Endodermal cell (in vitro differentiated cells): Measurements from ENCODE around the gene TDRD7. TPM values are rescaled to one million over a fixed set of nuclear protein-coding genes. Genes with fewer than 3 reads are reported as not detected.

Source experiments
- DNase-seq: peaks from one replicate; pipeline ENCODE4 v3.0.0-alpha.2; 2017
- H3K27ac ChIP-seq: 2 replicates; pipeline ENCODE4 v1.5.1; 2013; ENCODE audit warnings: mild to moderate bottlenecking, low read depth, low read length, moderate library complexity
- H3K27me3 ChIP-seq: 2 replicates; pipeline ENCODE4 v1.6.1; 2013; ENCODE audit warnings: mild to moderate bottlenecking, low read length, moderate library complexity; ENCODE audit not compliant: insufficient read depth, control insufficient read depth, poor library complexity, severe bottlenecking
- H3K36me3 ChIP-seq: 2 replicates; pipeline ENCODE4 v1.7.0; 2013; ENCODE audit warnings: mild to moderate bottlenecking, low read length, moderate library complexity; ENCODE audit not compliant: control insufficient read depth, insufficient read depth
- H3K4me1 ChIP-seq: one replicate; pipeline ENCODE4 v1.7.0; 2013; ENCODE audit warnings: low read length; ENCODE audit not compliant: control insufficient read depth, insufficient read depth
- H3K4me3 ChIP-seq: 2 replicates; pipeline ENCODE4 v1.5.1; 2013; ENCODE audit warnings: mild to moderate bottlenecking, low read length, moderate library complexity
- H3K9ac ChIP-seq: 2 replicates; pipeline ENCODE4 v1.6.1; 2013; ENCODE audit warnings: mild to moderate bottlenecking, low read length, moderate library complexity; ENCODE audit not compliant: poor library complexity, severe bottlenecking; ENCODE audit errors: extremely low read depth
- H3K9me3 ChIP-seq: 2 replicates; pipeline ENCODE4 v1.6.1; 2013; ENCODE audit warnings: mild to moderate bottlenecking, low read length, moderate library complexity; ENCODE audit not compliant: control insufficient read depth
- H3K27ac Mint-ChIP-seq: 2 replicates; pipeline ENCODE4 v1.8.0; 2020; ENCODE audit warnings: mixed read lengths
- H3K27me3 Mint-ChIP-seq: 2 replicates; pipeline ENCODE4 v1.8.0; 2021; ENCODE audit warnings: mild to moderate bottlenecking, mixed read lengths; ENCODE audit not compliant: insufficient read depth
- H3K36me3 Mint-ChIP-seq: 2 replicates; pipeline ENCODE4 v1.8.0; 2020; ENCODE audit warnings: low read depth, mixed read lengths
- H3K4me1 Mint-ChIP-seq: 2 replicates; pipeline ENCODE4 v1.8.0; 2020; ENCODE audit warnings: mixed read lengths
- H3K4me3 Mint-ChIP-seq: 2 replicates; pipeline ENCODE4 v1.8.0; 2020; ENCODE audit warnings: mild to moderate bottlenecking, moderate library complexity, mixed read lengths
- H3K9me3 Mint-ChIP-seq: 2 replicates; pipeline ENCODE4 v1.8.0; 2020; ENCODE audit warnings: mild to moderate bottlenecking, mixed read lengths
- WGBS, 2 experiments: methylation state at CpG; one replicate each; pipeline versions ENCODE4 v1.1.5 to v1.1.7; 2013; ENCODE audit warnings: missing lambda C conversion rate in 2 of 2, mixed read lengths in 1 of 2; ENCODE audit not compliant: insufficient coverage in 1 of 2, insufficient read length in 1 of 2; 5-methylcytosine and 5-hydroxymethylcytosine counted together
- total RNA-seq, 2 donors: library from RNA; stranded (reverse); fragmentation: NEBNext Ultra II Directional in 1 of 2; extraction: Animal tissue kit (Norgen Biotek cat#: 25700) in 1 of 2; gene quantifications; 2 replicates in 1 of 2; 3 replicates in 1 of 2; pipeline ENCODE4 v1.2.1, GENCODE V29; 2021
- TF ChIP-seq, protein P1 (sequence below): fragments of 200-600 bp; sonication (generic); conservative IDR thresholded peaks from 2 replicates; pipeline ENCODE4 v1.5.0; 2021; ENCODE audit warnings: antibody characterized with exemption, mild to moderate bottlenecking

TDRD7 gene
- total RNA-seq, 2 donors from 2014 or later = 25.9 to 31.9 TPM

DNA sequence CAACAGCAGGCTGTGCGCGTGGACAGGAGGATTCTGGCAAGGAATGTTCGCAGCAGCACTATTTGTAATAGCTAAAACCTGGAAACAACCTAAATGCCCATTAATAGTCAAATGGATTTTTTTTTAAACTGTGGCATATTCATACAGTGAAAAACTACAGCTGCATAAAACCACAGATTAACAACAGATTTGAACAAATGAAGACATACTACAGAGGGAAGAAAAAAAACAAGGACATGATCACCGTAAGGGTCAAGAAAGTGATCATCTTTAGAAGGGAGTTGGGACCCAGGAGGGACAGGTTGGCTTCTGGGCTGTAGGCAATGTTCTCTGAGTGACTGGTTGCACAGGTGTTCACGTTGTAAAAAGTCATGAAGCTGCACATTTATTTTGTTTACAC, 88.4 kb downstream of the TDRD7 start:
- Mint-ChIP-seq H3K27ac (no peak overlapping the region), H3K36me3 (peaks cover 22% of the 10 kb centered on the region), H3K4me3 (no peak overlapping the region), H3K9me3 (peaks cover 20% of the 10 kb centered on the region), H3K4me1 (peaks cover 3% of the 10 kb centered on the region), H3K27me3 (peaks cover 61% of the 10 kb centered on the region)
- Histone ChIP-seq H3K27me3 (peaks cover 47% of the 10 kb centered on the region), H3K9me3 (peaks cover 11% of the 10 kb centered on the region), H3K4me1 (no peaks in the 10 kb centered on the region), H3K9ac (no peak overlapping the region), H3K27ac (no peak overlapping the region), H3K36me3 (peaks cover 20% of the 10 kb centered on the region), H3K4me3 (no peak overlapping the region)
- whole genome bisulfite sequencing, 2 experiments = 67 to 83% methylated on average over 1 to 5 of the region's 5 CpGs
- TF ChIP-seq, protein P1, sequence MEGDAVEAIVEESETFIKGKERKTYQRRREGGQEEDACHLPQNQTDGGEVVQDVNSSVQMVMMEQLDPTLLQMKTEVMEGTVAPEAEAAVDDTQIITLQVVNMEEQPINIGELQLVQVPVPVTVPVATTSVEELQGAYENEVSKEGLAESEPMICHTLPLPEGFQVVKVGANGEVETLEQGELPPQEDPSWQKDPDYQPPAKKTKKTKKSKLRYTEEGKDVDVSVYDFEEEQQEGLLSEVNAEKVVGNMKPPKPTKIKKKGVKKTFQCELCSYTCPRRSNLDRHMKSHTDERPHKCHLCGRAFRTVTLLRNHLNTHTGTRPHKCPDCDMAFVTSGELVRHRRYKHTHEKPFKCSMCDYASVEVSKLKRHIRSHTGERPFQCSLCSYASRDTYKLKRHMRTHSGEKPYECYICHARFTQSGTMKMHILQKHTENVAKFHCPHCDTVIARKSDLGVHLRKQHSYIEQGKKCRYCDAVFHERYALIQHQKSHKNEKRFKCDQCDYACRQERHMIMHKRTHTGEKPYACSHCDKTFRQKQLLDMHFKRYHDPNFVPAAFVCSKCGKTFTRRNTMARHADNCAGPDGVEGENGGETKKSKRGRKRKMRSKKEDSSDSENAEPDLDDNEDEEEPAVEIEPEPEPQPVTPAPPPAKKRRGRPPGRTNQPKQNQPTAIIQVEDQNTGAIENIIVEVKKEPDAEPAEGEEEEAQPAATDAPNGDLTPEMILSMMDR = no peak
- DNase-seq = no peak

DNA sequence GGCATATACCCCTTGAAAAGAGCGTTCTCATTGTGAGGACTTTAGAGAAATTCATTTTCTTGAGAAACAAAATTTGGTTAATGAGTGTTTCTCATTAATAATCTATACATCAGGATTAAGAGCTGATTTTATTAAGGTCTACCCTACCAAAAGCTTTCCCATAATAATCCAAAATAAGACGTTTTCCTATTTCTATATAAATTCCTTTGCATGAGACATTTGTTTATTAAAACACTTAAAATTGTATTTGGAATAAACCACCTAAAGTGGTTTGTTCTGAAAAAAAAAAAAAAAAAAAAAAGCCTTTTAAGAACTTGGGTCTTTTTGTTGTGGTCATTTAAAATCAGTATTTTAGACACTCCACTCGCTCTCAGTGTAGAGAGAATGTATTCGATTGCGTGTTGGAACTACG, 88.9 kb downstream of the TDRD7 start:
- H3K4me1 ChIP-seq = no peaks in the 10 kb centered on the region
- TF ChIP-seq, protein P1 = no peak
- no peak overlapping the region for H3K27ac ChIP-seq
- peaks cover 11% of the 10 kb centered on the region for H3K9me3 ChIP-seq
- peaks cover 17% of the 10 kb centered on the region for H3K36me3 Mint-ChIP-seq
- WGBS, 2 experiments = 0 to 12% methylated on average over 2 to 5 of the region's 6 CpGs
- peaks cover 47% of the 10 kb centered on the region for H3K27me3 ChIP-seq
- H3K9ac ChIP-seq = no peak overlapping the region
- peaks cover 3% of the 10 kb centered on the region for H3K4me1 Mint-ChIP-seq
- H3K4me3 ChIP-seq = peak overlapping the region; percentile 75
- H3K4me3 Mint-ChIP-seq = peak overlapping the region; percentile 64
- no peak overlapping the region for H3K27ac Mint-ChIP-seq
- DNase-seq = no peak
- peaks cover 61% of the 10 kb centered on the region for H3K27me3 Mint-ChIP-seq
- peaks cover 20% of the 10 kb centered on the region for H3K9me3 Mint-ChIP-seq
- peaks cover 15% of the 10 kb centered on the region for H3K36me3 ChIP-seq

DNA sequence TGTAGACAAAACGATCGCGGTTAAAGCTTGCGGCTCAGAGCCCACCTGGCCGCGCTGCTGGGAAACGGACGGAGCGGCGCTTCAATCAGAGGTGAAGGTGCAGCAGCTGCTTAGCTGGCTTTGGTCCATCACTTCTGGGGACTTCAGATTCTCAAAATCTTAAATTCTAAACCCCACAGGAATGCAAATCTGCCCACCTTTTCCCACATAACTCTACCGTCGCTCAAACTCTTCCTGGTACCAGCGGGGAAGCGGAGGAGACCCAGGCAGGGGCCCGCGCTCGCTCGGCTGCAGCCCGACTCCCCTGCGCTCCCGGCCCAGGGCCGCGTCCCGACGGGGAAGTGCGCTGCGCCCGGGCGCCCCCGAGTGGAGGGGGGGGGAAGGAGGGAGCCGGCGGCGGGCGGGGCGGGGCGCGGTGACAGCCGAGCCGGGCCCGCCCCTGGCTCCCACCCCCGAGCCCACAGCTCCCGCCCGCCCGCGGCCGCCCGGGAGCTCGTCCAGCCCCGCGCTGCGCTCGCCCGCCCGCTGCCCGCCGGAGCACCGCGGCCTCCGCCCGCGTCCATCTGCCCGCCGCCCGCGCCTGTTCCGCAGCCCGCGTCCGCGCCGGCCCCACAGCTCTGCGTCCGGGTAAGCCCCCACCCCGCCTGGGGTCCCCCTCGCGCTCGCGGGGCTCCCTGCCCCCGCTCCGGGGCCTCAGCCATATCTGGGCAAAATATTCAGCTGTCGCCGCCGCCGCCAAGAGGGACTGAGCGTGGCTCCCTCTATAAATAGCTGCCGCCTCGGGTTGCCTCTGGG, 89.5 kb downstream of the TDRD7 start, which contains the start of gene TMOD1:
TSS of gene TMOD1 (plus strand) at position 490 of the 795 bp plus-strand sequence. CDS start 22,523 bp downstream, outside the sequence.
- Mint-ChIP-seq H3K36me3 (peaks cover 12% of the 10 kb centered on the region), H3K9me3 (peaks cover 20% of the 10 kb centered on the region), H3K27me3 (peaks cover 61% of the 10 kb centered on the region), H3K4me3 (peak within 1 kb of the TSS; percentile 64), H3K27ac (no peak within 1 kb of the TSS), H3K4me1 (peaks cover 3% of the 10 kb centered on the region)
- Histone ChIP-seq H3K27me3 (peaks cover 47% of the 10 kb centered on the region), H3K27ac (no peak within 1 kb of the TSS), H3K9me3 (peaks cover 11% of the 10 kb centered on the region), H3K9ac (no peak within 1 kb of the TSS), H3K36me3 (peaks cover 11% of the 10 kb centered on the region), H3K4me1 (no peaks in the 10 kb centered on the region), H3K4me3 (peak within 1 kb of the TSS; percentile 82)
- DNase-seq = peak; percentile 87
- 0 to 1% methylated on average over 45 to 80 of the region's 87 CpGs for WGBS, 2 experiments
- TF ChIP-seq, protein P1 = peak; percentile 19
